GM18502 (cell line): Measurements from ENCODE around the gene ATP2C1.

Experiments used
- ATAC-seq: cut with Tn5 transposase; IDR thresholded peaks from one replicate; pipeline ENCODE4 v1.9.1; 2021; ENCODE audit warnings: mild to moderate bottlenecking; ENCODE audit not compliant: unreplicated experiment, poor library complexity

ATP2C1 gene

GRCh38 chr3:130933801-130934345, 40.0 kb downstream of the ATP2C1 start:
- ATAC-seq: no peak

GRCh38 chr3:130934442-130935089, 40.7 kb downstream of the ATP2C1 start:
- ATAC-seq: no peak

GRCh38 chr3:130935761-130936492, 42.0 kb downstream of the ATP2C1 start:
- ATAC-seq: no peak

- no peak for ATAC-seq
These were observed 45.9 kb downstream of the ATP2C1 start for GRCh38 chr3:130939753-130940152.

- no peak for ATAC-seq
These were observed 47.9 kb downstream of the ATP2C1 start for GRCh38 chr3:130941793-130942192.

- no peak for ATAC-seq
These were observed 53.0 kb downstream of the ATP2C1 start for GRCh38 chr3:130946882-130947281.

- ATAC-seq: no peak
These were observed 54.3 kb downstream of the ATP2C1 start for GRCh38 chr3:130948001-130948773.

- ATAC-seq: no peak
These were observed 55.0 kb downstream of the ATP2C1 start for GRCh38 chr3:130948929-130949328.

- no peak for ATAC-seq
These were observed 56.2 kb downstream of the ATP2C1 start for GRCh38 chr3:130950124-130950523.

GRCh38 chr3:130950641-130951040, 56.8 kb downstream of the ATP2C1 start:
- no peak for ATAC-seq

- ATAC-seq: no peak
These were observed 61.6 kb downstream of the ATP2C1 start for GRCh38 chr3:130955481-130955880.

GRCh38 chr3:130956281-130956680, 62.4 kb downstream of the ATP2C1 start:
- no peak for ATAC-seq

- ATAC-seq: no peak
These were observed 62.8 kb downstream of the ATP2C1 start for GRCh38 chr3:130956721-130957120.

- no peak for ATAC-seq
These were observed 66.4 kb downstream of the ATP2C1 start for GRCh38 chr3:130960139-130960795.

GRCh38 chr3:130961458-130961857, 67.6 kb downstream of the ATP2C1 start:
- no peak for ATAC-seq

GRCh38 chr3:130963444-130963843, 69.6 kb downstream of the ATP2C1 start:
- ATAC-seq: no peak

- no peak for ATAC-seq
These were observed 70.0 kb downstream of the ATP2C1 start for GRCh38 chr3:130963878-130964277.

- no peak for ATAC-seq
These were observed 73.4 kb downstream of the ATP2C1 start for GRCh38 chr3:130967281-130967680.

GRCh38 chr3:130968221-130968620, 74.3 kb downstream of the ATP2C1 start:
- ATAC-seq: no peak

- no peak for ATAC-seq
These were observed 75.7 kb downstream of the ATP2C1 start for GRCh38 chr3:130969621-130970020.
